Jurkat, Clone E6-1 (cell line): ENCODE measurements around the gene DOCK4.

Source experiments
- DNase-seq: peaks from one replicate; pipeline ENCODE4 v3.0.0-alpha.2; 2011; ENCODE audit warnings: low read depth, low spot score
- H3K4me3 ChIP-seq: 2 replicates; pipeline ENCODE4 v1.5.1; 2011; ENCODE audit warnings: mild to moderate bottlenecking, low read length, control low read depth, moderate library complexity

The DOCK4 gene

GRCh38 chr7:112092306-112092705 is 113.9 kb downstream of the DOCK4 start:
- H3K4me3 ChIP-seq, result no peak overlapping the region
- DNase-seq, result no peak

GRCh38 chr7:112091768-112092167 is 114.4 kb downstream of the DOCK4 start:
- no peak for DNase-seq
- H3K4me3 ChIP-seq, result no peak overlapping the region

GRCh38 chr7:112089551-112089950 is 116.6 kb downstream of the DOCK4 start:
- no peak for DNase-seq

GRCh38 chr7:112088484-112089016 is 117.6 kb downstream of the DOCK4 start:
- H3K4me3 ChIP-seq, result no peak overlapping the region
- DNase-seq, result no peak

More at GRCh38 chr7:112089551-112089950, 116.6 kb downstream of the DOCK4 start:
- no peak overlapping the region for H3K4me3 ChIP-seq

GRCh38 chr7:112086496-112087254 is 119.5 kb downstream of the DOCK4 start:
- no peak overlapping the region for H3K4me3 ChIP-seq

GRCh38 chr7:112084520-112084971 is 121.7 kb downstream of the DOCK4 start:
- DNase-seq, result no peak
- H3K4me3 ChIP-seq, result no peak overlapping the region

More at GRCh38 chr7:112086496-112087254, 119.5 kb downstream of the DOCK4 start:
- DNase-seq, result no peak

GRCh38 chr7:112083776-112084355 is 122.3 kb downstream of the DOCK4 start:
- no peak for DNase-seq

GRCh38 chr7:112082306-112082705 is 123.9 kb downstream of the DOCK4 start:
- DNase-seq, result no peak
- no peak overlapping the region for H3K4me3 ChIP-seq

More at GRCh38 chr7:112083776-112084355, 122.3 kb downstream of the DOCK4 start:
- H3K4me3 ChIP-seq, result no peak overlapping the region

GRCh38 chr7:112081778-112082177 is 124.4 kb downstream of the DOCK4 start:
- H3K4me3 ChIP-seq, result no peak overlapping the region
- no peak for DNase-seq

- H3K4me3 ChIP-seq, result no peak overlapping the region
- peak; percentile 30 for DNase-seq
Observed at GRCh38 chr7:112080978-112081377, 125.2 kb downstream of the DOCK4 start.

- H3K4me3 ChIP-seq, result no peak overlapping the region
- DNase-seq, result no peak
Observed at GRCh38 chr7:112080441-112080840, 125.8 kb downstream of the DOCK4 start.

- no peak for DNase-seq
- no peak overlapping the region for H3K4me3 ChIP-seq
Observed at GRCh38 chr7:112079673-112080072, 126.5 kb downstream of the DOCK4 start.

- DNase-seq, result no peak
- no peak overlapping the region for H3K4me3 ChIP-seq
Observed at GRCh38 chr7:112079122-112079521, 127.1 kb downstream of the DOCK4 start.

- no peak overlapping the region for H3K4me3 ChIP-seq
- no peak for DNase-seq
Observed at GRCh38 chr7:112076324-112076723, 129.9 kb downstream of the DOCK4 start.

- H3K4me3 ChIP-seq, result no peak overlapping the region
- DNase-seq, result no peak
Observed at GRCh38 chr7:112074464-112074863, 131.7 kb downstream of the DOCK4 start.

GRCh38 chr7:112073530-112073929 is 132.7 kb downstream of the DOCK4 start:
- H3K4me3 ChIP-seq, result no peak overlapping the region
- no peak for DNase-seq

- H3K4me3 ChIP-seq, result no peak overlapping the region
- DNase-seq, result no peak
Observed at GRCh38 chr7:112072541-112073245, 133.5 kb downstream of the DOCK4 start.

GRCh38 chr7:112071856-112072255 is 134.3 kb downstream of the DOCK4 start:
- H3K4me3 ChIP-seq, result no peak overlapping the region
- no peak for DNase-seq

- no peak for DNase-seq
- H3K4me3 ChIP-seq, result no peak overlapping the region
Observed at GRCh38 chr7:112070674-112071256, 135.4 kb downstream of the DOCK4 start.
